Hepatocyte (in vitro differentiated cells): ENCODE results near the gene CHCHD6. TPM values are rescaled to one million over a fixed set of nuclear protein-coding genes. Genes with fewer than 3 reads are reported as not detected.
A peak's percentile ranks its signal among the peaks of the same experiment; 100 is the strongest.

Source experiments
- DNase-seq: peaks from one replicate; pipeline ENCODE4 v3.0.0-alpha.2; 2016; ENCODE audit warnings: low spot score
- H2AFZ ChIP-seq: fragments of 200-600 bp; sonication (generic); 2 replicates; pipeline ENCODE4 v1.6.0; 2016; ENCODE audit warnings: antibody characterized with exemption, mild to moderate bottlenecking
- H3K27ac ChIP-seq: fragments of 200-600 bp; sonication (generic); 2 replicates; pipeline ENCODE4 v1.5.1; 2016; ENCODE audit warnings: mild to moderate bottlenecking
- H3K27me3 ChIP-seq: fragments of 200-600 bp; sonication (generic); 2 replicates; pipeline ENCODE4 v1.6.1; 2016
- H3K36me3 ChIP-seq: fragments of 200-600 bp; sonication (generic); replicated peaks from 2 replicates; pipeline ENCODE4 v1.5.1; 2016; ENCODE audit warnings: low read depth; ENCODE audit not compliant: insufficient read depth
- H3K4me1 ChIP-seq: fragments of 200-600 bp; sonication (generic); 2 replicates; pipeline ENCODE4 v1.5.1; 2016; ENCODE audit warnings: mild to moderate bottlenecking, moderate library complexity; ENCODE audit not compliant: insufficient read depth
- H3K4me2 ChIP-seq: fragments of 200-600 bp; sonication (generic); 2 replicates; pipeline ENCODE4 v1.6.0; 2016
- H3K4me3 ChIP-seq: fragments of 200-600 bp; sonication (generic); 2 replicates; pipeline ENCODE4 v1.5.1; 2016; ENCODE audit warnings: mild to moderate bottlenecking
- H3K79me2 ChIP-seq: fragments of 200-600 bp; sonication (generic); 2 replicates; pipeline ENCODE4 v1.6.0; 2017; ENCODE audit warnings: mild to moderate bottlenecking
- H3K9me2 ChIP-seq: fragments of 200-600 bp; sonication (generic); replicated peaks from 2 replicates; pipeline ENCODE4 v1.6.0; 2017; ENCODE audit warnings: mild to moderate bottlenecking; ENCODE audit not compliant: insufficient read depth
- H3K9me3 ChIP-seq: fragments of 200-600 bp; sonication (generic); 2 replicates; pipeline ENCODE4 v1.5.1; 2016; ENCODE audit warnings: low read depth, mild to moderate bottlenecking
- H4K20me1 ChIP-seq: fragments of 200-600 bp; sonication (generic); 2 replicates; pipeline ENCODE4 v1.6.0; 2016; ENCODE audit warnings: mild to moderate bottlenecking; ENCODE audit not compliant: insufficient read depth, poor library complexity, severe bottlenecking
- CTCF ChIP-seq: fragments of 200-600 bp; sonication (generic); IDR thresholded peaks from 2 replicates; pipeline ENCODE4 v1.5.1; 2016; ENCODE audit warnings: antibody characterized with exemption, mild to moderate bottlenecking; ENCODE audit not compliant: poor library complexity
- EZH2 ChIP-seq: fragments of 200-600 bp; sonication (generic); IDR thresholded peaks from 2 replicates; pipeline ENCODE4 v1.6.1; 2016; ENCODE audit warnings: antibody characterized with exemption, mild to moderate bottlenecking, borderline replicate concordance
- EZH2phosphoT487 ChIP-seq: fragments of 200-600 bp; sonication (generic); IDR thresholded peaks from one replicate; pipeline ENCODE4 v1.6.1; 2018; ENCODE audit warnings: antibody characterized with exemption, mild to moderate bottlenecking, low read depth, moderate library complexity; ENCODE audit not compliant: unreplicated experiment, severe bottlenecking
- WGBS: methylation state at CpG from one replicate; pipeline ENCODE4 v1.1.6; 2016; ENCODE audit warnings: low lambda C conversion rate; ENCODE audit errors: missing lambda C conversion rate; 5-methylcytosine and 5-hydroxymethylcytosine counted together
- polyA plus RNA-seq: library from polyadenylated mRNA; unstranded; fragments of >200 nt; fragmentation: Nextera tagmentation; extraction: Ambion mirVana; gene quantifications from 2 replicates; pipeline ENCODE4 v1.2.1, GENCODE V29; 2016
- total RNA-seq: library from RNA; depleted of rRNA; stranded (reverse); fragments of >200 nt; gene quantifications from 2 replicates; pipeline ENCODE4 v1.2.3, GENCODE V29; 2014

The CHCHD6 gene
- total and polyA plus RNA-seq, 2 experiments from 2014 or later = 13.8 to 19.7 TPM

GRCh38 chr3:126925411-126926171 lies 221.6 kb downstream of the CHCHD6 start:
- no peaks in the 10 kb centered on the region for H3K36me3 ChIP-seq
- peaks cover 5% of the 10 kb centered on the region for H3K27me3 ChIP-seq
- TF ChIP-seq CTCF (no peak), EZH2phosphoT487 (no peak), EZH2 (no peak)
- no peaks in the 10 kb centered on the region for H3K9me2 ChIP-seq
- no peaks in the 10 kb centered on the region for H3K79me2 ChIP-seq
- no peaks in the 10 kb centered on the region for H4K20me1 ChIP-seq
- no peak overlapping the region for H3K27ac ChIP-seq
- no peak overlapping the region for H3K4me3 ChIP-seq
- no peak overlapping the region for H3K4me2 ChIP-seq
- H3K9me3 ChIP-seq = no peaks in the 10 kb centered on the region
- no peak for DNase-seq
- H3K4me1 ChIP-seq = peaks cover 6% of the 10 kb centered on the region
- 83% methylated on average over 14 of the region's 14 CpGs for WGBS
- H2AFZ ChIP-seq = no peak overlapping the region

- no peak for TF ChIP-seq CTCF
- TF ChIP-seq EZH2phosphoT487 = no peak
- TF ChIP-seq EZH2 = no peak
- Histone ChIP-seq H3K36me3 (no peaks in the 10 kb centered on the region), H3K27me3 (peaks cover 6% of the 10 kb centered on the region), H3K79me2 (no peaks in the 10 kb centered on the region), H3K27ac (no peak overlapping the region), H4K20me1 (no peaks in the 10 kb centered on the region), H2AFZ (no peak overlapping the region), H3K4me2 (no peak overlapping the region), H3K4me1 (peaks cover 6% of the 10 kb centered on the region), H3K9me2 (no peaks in the 10 kb centered on the region), H3K4me3 (no peak overlapping the region), H3K9me3 (no peaks in the 10 kb centered on the region)
- DNase-seq = peak; percentile 30
- 85% methylated on average over 11 of the region's 11 CpGs for WGBS
Observed at GRCh38 chr3:126926684-126927400, 222.8 kb downstream of the CHCHD6 start.

- H3K79me2 ChIP-seq = no peaks in the 10 kb centered on the region
- DNase-seq = no peak
- H3K36me3 ChIP-seq = no peaks in the 10 kb centered on the region
- no peak overlapping the region for H2AFZ ChIP-seq
- no peak overlapping the region for H3K4me2 ChIP-seq
- no peaks in the 10 kb centered on the region for H4K20me1 ChIP-seq
- H3K9me3 ChIP-seq = no peaks in the 10 kb centered on the region
- no peaks in the 10 kb centered on the region for H3K9me2 ChIP-seq
- no peak overlapping the region for H3K4me3 ChIP-seq
- peaks cover 6% of the 10 kb centered on the region for H3K4me1 ChIP-seq
- TF ChIP-seq EZH2phosphoT487 (no peak), EZH2 (no peak), CTCF (no peak)
- WGBS = 68% methylated on average over 4 of the region's 4 CpGs
- H3K27ac ChIP-seq = no peak overlapping the region
- peaks cover 6% of the 10 kb centered on the region for H3K27me3 ChIP-seq
Observed at GRCh38 chr3:126927401-126927750, 223.3 kb downstream of the CHCHD6 start.
